Activated T-helper 2 cell treated with anti-CD3 and anti-CD28 coated beads, Interferon-gamma antibody, Interleukin-2, Interleukin-4, amounts not matched to agents 10 μg/mL and 5 μg/mL and 100 μg/mL, durations not matched to agents 14 hours and 24 hours and 36 hours (primary cell): ENCODE results near the gene GALNT10. TPM values are rescaled to one million over a fixed set of nuclear protein-coding genes. Genes with fewer than 3 reads are reported as not detected.

Source experiments
- DNase-seq: peaks from one replicate; pipeline ENCODE4 v3.0.0; 2021; ENCODE audit warnings: low spot score
- H3K27ac Mint-ChIP-seq: one replicate; pipeline ENCODE4 v1.8.0; 2021; ENCODE audit warnings: mixed read lengths
- H3K27me3 Mint-ChIP-seq: one replicate; pipeline ENCODE4 v1.8.0; 2021; ENCODE audit warnings: low read depth, mixed read lengths
- H3K36me3 Mint-ChIP-seq: one replicate; pipeline ENCODE4 v1.8.0; 2021; ENCODE audit warnings: low read depth, mixed read lengths
- H3K4me1 Mint-ChIP-seq: one replicate; pipeline ENCODE4 v1.8.0; 2021; ENCODE audit warnings: low read depth, mixed read lengths
- H3K4me3 Mint-ChIP-seq: one replicate; pipeline ENCODE4 v1.8.0; 2021; ENCODE audit warnings: low read depth, mild to moderate bottlenecking, moderate library complexity, mixed read lengths
- H3K9me3 Mint-ChIP-seq: one replicate; pipeline ENCODE4 v1.8.0; 2021; ENCODE audit warnings: mixed read lengths
- intact Hi-C: fragments of 100-400 bp; cut with micrococcal nuclease; formaldehyde crosslinking; loops from one replicate; pipeline ENCODE4 v1.15.1; 2023
- total RNA-seq: library from RNA; stranded (reverse); gene quantifications from 2 replicates; pipeline ENCODE4 v1.2.3, GENCODE V29; 2022

The GALNT10 gene
- total RNA-seq, 1 donor from 2014 or later: 35.5 TPM

DNA sequence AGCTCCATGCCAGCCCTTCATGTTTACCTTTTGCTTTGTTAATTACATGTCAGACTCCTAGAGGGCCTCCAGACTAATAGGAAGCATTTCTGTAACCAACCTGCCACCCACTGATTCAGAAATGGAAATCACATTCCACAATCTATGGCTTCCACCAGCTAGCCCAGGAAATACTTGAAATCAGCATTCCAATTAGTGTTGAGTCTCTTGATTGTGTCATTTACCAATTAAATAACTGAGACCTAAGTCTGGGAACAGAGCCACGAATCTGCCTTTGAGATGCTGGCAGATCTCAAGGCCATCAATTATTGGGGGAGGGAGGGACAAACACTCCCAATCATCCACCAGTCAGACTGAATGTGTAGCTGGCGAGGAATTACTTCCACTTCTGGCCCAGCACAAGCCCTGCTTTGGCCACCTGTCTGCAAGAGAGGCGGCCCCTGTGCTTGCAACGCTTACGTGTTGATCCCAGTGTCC lies 227.8 kb downstream of the GALNT10 start:
- peaks cover 5% of the 10 kb centered on the region for H3K9me3 Mint-ChIP-seq
- peaks cover 40% of the 10 kb centered on the region for H3K36me3 Mint-ChIP-seq
- no peak overlapping the region for H3K27ac Mint-ChIP-seq
- intact Hi-C loops: no loop called here
- no peak overlapping the region for H3K4me3 Mint-ChIP-seq
- DNase-seq: no peak
- H3K4me1 Mint-ChIP-seq: peaks cover 4% of the 10 kb centered on the region
- H3K27me3 Mint-ChIP-seq: no peaks in the 10 kb centered on the region

- Mint-ChIP-seq H3K4me3 (no peak overlapping the region), H3K4me1 (peaks cover 6% of the 10 kb centered on the region), H3K36me3 (peaks cover 40% of the 10 kb centered on the region), H3K27me3 (no peaks in the 10 kb centered on the region), H3K27ac (no peak overlapping the region), H3K9me3 (peaks cover 11% of the 10 kb centered on the region)
- intact Hi-C loops: no loop called here
- DNase-seq: no peak
Measured at GRCh38 chr5:154419236-154419635, 228.7 kb downstream of the GALNT10 start.

- peaks cover 2% of the 10 kb centered on the region for H3K4me1 Mint-ChIP-seq
- H3K27ac Mint-ChIP-seq: no peak overlapping the region
- H3K36me3 Mint-ChIP-seq: peaks cover 46% of the 10 kb centered on the region
- H3K4me3 Mint-ChIP-seq: no peak overlapping the region
- no peak for DNase-seq
- H3K9me3 Mint-ChIP-seq: peaks cover 11% of the 10 kb centered on the region
- intact Hi-C loops: no loop called here
- H3K27me3 Mint-ChIP-seq: no peaks in the 10 kb centered on the region
Measured at GRCh38 chr5:154421868-154422267, 231.3 kb downstream of the GALNT10 start.

GRCh38 chr5:154422298-154422697 lies 231.8 kb downstream of the GALNT10 start:
- no peak for DNase-seq
- H3K4me1 Mint-ChIP-seq: peaks cover 2% of the 10 kb centered on the region
- no peak overlapping the region for H3K4me3 Mint-ChIP-seq
- intact Hi-C loops: no loop called here
- H3K27ac Mint-ChIP-seq: no peak overlapping the region
- peaks cover 11% of the 10 kb centered on the region for H3K9me3 Mint-ChIP-seq
- H3K36me3 Mint-ChIP-seq: peaks cover 50% of the 10 kb centered on the region
- no peaks in the 10 kb centered on the region for H3K27me3 Mint-ChIP-seq

DNA sequence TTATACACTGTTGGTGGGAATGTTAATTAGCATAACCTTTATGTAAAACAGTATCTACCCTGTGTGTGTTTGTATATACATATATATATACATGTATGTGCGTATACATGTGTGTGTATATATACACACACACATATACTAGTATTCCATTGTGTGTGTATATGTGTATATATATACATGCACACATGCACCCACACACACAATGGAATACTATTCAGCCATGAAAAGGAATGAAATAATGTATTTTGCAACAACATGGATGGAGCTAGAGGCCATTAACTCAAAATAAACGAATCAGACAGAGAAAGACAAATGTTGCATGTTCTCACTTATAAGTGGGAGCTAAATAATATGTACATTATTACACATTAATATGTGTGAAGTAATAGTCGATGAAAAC lies 237.7 kb downstream of the GALNT10 start:
- Mint-ChIP-seq H3K9me3 (peaks cover 10% of the 10 kb centered on the region), H3K36me3 (peaks cover 49% of the 10 kb centered on the region), H3K4me1 (peaks cover 4% of the 10 kb centered on the region), H3K4me3 (no peak overlapping the region), H3K27ac (no peak overlapping the region), H3K27me3 (no peaks in the 10 kb centered on the region)
- intact Hi-C loops: no loop called here
- no peak for DNase-seq

GRCh38 chr5:154429341-154429740 lies 238.8 kb downstream of the GALNT10 start:
- H3K9me3 Mint-ChIP-seq: peaks cover 3% of the 10 kb centered on the region
- no peak overlapping the region for H3K4me3 Mint-ChIP-seq
- H3K36me3 Mint-ChIP-seq: peaks cover 46% of the 10 kb centered on the region
- no peak for DNase-seq
- H3K27me3 Mint-ChIP-seq: no peaks in the 10 kb centered on the region
- H3K27ac Mint-ChIP-seq: no peak overlapping the region
- intact Hi-C loops: no loop called here
- H3K4me1 Mint-ChIP-seq: peaks cover 2% of the 10 kb centered on the region

GRCh38 chr5:154430466-154430865 lies 239.9 kb downstream of the GALNT10 start:
- Mint-ChIP-seq H3K27ac (no peak overlapping the region), H3K4me1 (peaks cover 2% of the 10 kb centered on the region), H3K27me3 (no peaks in the 10 kb centered on the region), H3K36me3 (peaks cover 39% of the 10 kb centered on the region), H3K4me3 (no peak overlapping the region), H3K9me3 (peaks cover 3% of the 10 kb centered on the region)
- intact Hi-C loops: no loop called here
- DNase-seq: no peak

- DNase-seq: no peak
- Mint-ChIP-seq H3K9me3 (peaks cover 3% of the 10 kb centered on the region), H3K27me3 (no peaks in the 10 kb centered on the region), H3K4me3 (no peak overlapping the region), H3K27ac (no peak overlapping the region), H3K4me1 (peaks cover 2% of the 10 kb centered on the region), H3K36me3 (peaks cover 44% of the 10 kb centered on the region)
- intact Hi-C loops: no loop called here
Measured at GRCh38 chr5:154430961-154431630, 240.6 kb downstream of the GALNT10 start.

DNA sequence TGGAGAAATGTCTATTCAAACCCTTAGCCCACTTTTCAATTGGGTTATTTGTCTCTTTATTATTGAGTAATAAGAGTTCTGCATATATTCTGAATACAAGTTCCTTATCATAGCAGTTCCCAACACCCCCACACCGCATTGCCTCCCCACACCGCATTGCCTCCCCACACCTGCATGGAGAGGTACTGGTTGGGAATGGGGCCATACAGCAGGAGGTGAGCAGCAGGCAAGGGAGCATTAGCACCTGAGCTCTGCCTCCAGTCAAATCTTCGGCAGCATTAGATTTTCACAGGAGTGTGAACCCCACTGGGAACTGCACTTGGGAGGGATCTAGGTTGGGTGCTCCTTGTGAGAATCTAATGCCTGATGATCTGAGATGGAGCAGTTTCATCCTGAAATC lies 244.7 kb downstream of the GALNT10 start:
- intact Hi-C loops: no loop called here
- peaks cover 63% of the 10 kb centered on the region for H3K36me3 Mint-ChIP-seq
- H3K27me3 Mint-ChIP-seq: no peaks in the 10 kb centered on the region
- H3K27ac Mint-ChIP-seq: no peak overlapping the region
- no peaks in the 10 kb centered on the region for H3K4me1 Mint-ChIP-seq
- H3K9me3 Mint-ChIP-seq: no peaks in the 10 kb centered on the region
- H3K4me3 Mint-ChIP-seq: no peak overlapping the region
- no peak for DNase-seq

DNA sequence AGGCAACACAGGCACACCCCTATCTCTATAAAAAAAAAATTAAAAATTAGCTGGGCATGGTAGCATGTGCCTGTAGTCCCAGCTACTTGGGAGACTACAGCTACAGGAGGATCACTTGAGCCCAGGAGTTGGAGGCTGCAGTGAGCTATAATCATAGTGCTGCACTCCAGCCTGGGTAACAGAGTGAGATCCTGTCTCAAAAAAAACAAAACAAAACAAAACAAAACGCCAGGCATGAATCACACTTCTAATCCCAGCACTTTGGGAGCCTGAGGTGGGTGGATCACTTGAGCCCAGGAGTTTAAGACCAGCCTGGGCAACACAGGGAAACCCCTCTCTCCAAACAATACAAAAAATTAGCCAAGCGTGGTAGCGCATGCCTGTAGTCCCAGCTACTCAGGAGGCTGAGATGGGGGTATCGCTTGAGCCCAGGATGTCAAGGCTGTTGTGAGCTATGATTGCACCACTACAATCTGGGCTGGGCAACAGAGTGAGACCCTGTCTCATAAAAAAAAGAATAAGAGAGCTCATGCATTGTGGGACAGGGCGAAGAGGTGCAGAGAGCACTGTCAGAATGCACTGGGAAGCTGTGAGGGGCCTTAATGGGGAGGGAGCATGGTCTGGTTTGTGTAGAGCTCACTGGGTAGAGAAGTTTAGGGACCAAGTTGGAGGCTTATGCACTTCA lies 246.9 kb downstream of the GALNT10 start:
- Mint-ChIP-seq H3K4me3 (no peak overlapping the region), H3K9me3 (no peaks in the 10 kb centered on the region), H3K27ac (no peak overlapping the region), H3K27me3 (no peaks in the 10 kb centered on the region), H3K36me3 (peaks cover 70% of the 10 kb centered on the region), H3K4me1 (peaks cover 4% of the 10 kb centered on the region)
- no peak for DNase-seq
- intact Hi-C loops: no loop called here

- H3K27ac Mint-ChIP-seq: no peak overlapping the region
- peaks cover 64% of the 10 kb centered on the region for H3K36me3 Mint-ChIP-seq
Measured at GRCh38 chr5:154440540-154440939, 250.0 kb downstream of the GALNT10 start.

GRCh38 chr5:154442801-154443200 lies 252.3 kb downstream of the GALNT10 start:
- no peaks in the 10 kb centered on the region for H3K27me3 Mint-ChIP-seq
- intact Hi-C loops: loop anchor here (10.0 kb wide), 2 partner anchors 248 to 502 kb away; partner anchors contain the start of genes GALNT10 and MRPL22
- H3K36me3 Mint-ChIP-seq: peaks cover 46% of the 10 kb centered on the region
- H3K9me3 Mint-ChIP-seq: no peaks in the 10 kb centered on the region
- no peak overlapping the region for H3K4me3 Mint-ChIP-seq
- no peak overlapping the region for H3K27ac Mint-ChIP-seq
- H3K4me1 Mint-ChIP-seq: peaks cover 18% of the 10 kb centered on the region
- DNase-seq: no peak

More at GRCh38 chr5:154440540-154440939, 250.0 kb downstream of the GALNT10 start:
- intact Hi-C loops: loop anchor here (10.0 kb wide), 2 partner anchors 246 to 504 kb away; partner anchors contain the start of genes GALNT10 and MRPL22
- Mint-ChIP-seq H3K9me3 (no peaks in the 10 kb centered on the region), H3K27me3 (no peaks in the 10 kb centered on the region), H3K4me3 (no peak overlapping the region), H3K4me1 (peaks cover 9% of the 10 kb centered on the region)
- no peak for DNase-seq
